WERI-Rb-1 (cell line): Measurements from ENCODE around the gene TLL1.

ENCODE experiments used
- DNase-seq: peaks from one replicate; pipeline ENCODE4 v3.0.0-alpha.2; 2020
- H3K27ac ChIP-seq: fragments of 250-450 bp; sonication (Bioruptor Pico); 2 replicates; pipeline ENCODE4 v1.5.1; 2020; ENCODE audit warnings: mild to moderate bottlenecking, moderate library complexity
- H3K27me3 ChIP-seq: fragments of 250-450 bp; sonication (Bioruptor Pico); 2 replicates; pipeline ENCODE4 v1.5.1; 2021; ENCODE audit warnings: mild to moderate bottlenecking, low read depth, moderate library complexity; ENCODE audit not compliant: insufficient read depth, severe bottlenecking
- H3K36me3 ChIP-seq: fragments of 250-450 bp; sonication (Bioruptor Pico); 2 replicates; pipeline ENCODE4 v1.5.1; 2020; ENCODE audit warnings: mild to moderate bottlenecking, moderate library complexity
- H3K4me3 ChIP-seq: 2 replicates; pipeline ENCODE4 v1.5.1; 2011; ENCODE audit warnings: low read depth, mild to moderate bottlenecking, control low read depth, low read length
- H3K9me3 ChIP-seq: fragments of 250-450 bp; sonication (Bioruptor Pico); 2 replicates; pipeline ENCODE4 v1.5.1; 2021; ENCODE audit warnings: mild to moderate bottlenecking, moderate library complexity; ENCODE audit not compliant: severe bottlenecking
- CTCF ChIP-seq: IDR thresholded peaks from 2 replicates; pipeline ENCODE4 v1.5.1; 2011; ENCODE audit warnings: low read depth, mild to moderate bottlenecking, control low read depth, inconsistent platforms, low read length

The TLL1 gene

DNA sequence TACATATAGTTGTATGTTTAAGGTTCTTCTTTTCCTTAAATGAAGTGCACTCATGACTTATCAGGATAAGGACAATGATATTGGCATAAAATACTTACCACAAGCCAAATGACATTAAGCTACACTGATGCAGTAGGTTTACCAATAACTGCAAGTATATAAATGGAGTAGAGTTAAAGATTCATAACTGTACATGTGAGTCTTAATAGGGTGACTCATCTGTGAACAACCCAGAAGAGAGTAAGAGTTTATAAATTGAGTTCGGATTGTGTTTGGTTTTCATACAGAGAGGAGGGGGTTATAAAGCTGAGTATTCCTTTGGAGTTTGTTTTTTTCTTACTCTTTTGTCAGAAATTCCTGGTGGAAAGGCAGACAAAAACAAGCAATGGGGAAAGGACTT lies 144.8 kb downstream of the TLL1 start:
- no peak overlapping the region for H3K27ac ChIP-seq
- no peaks in the 10 kb centered on the region for H3K36me3 ChIP-seq
- no peak overlapping the region for H3K4me3 ChIP-seq
- H3K9me3 ChIP-seq: no peaks in the 10 kb centered on the region
- TF ChIP-seq CTCF: no peak
- DNase-seq: no peak
- H3K27me3 ChIP-seq: no peaks in the 10 kb centered on the region

GRCh38 chr4:166019441-166020220 lies 146.6 kb downstream of the TLL1 start:
- H3K36me3 ChIP-seq: no peaks in the 10 kb centered on the region
- no peak overlapping the region for H3K4me3 ChIP-seq
- DNase-seq: no peak
- TF ChIP-seq CTCF: no peak
- no peak overlapping the region for H3K27ac ChIP-seq
- H3K9me3 ChIP-seq: no peaks in the 10 kb centered on the region
- H3K27me3 ChIP-seq: no peaks in the 10 kb centered on the region

DNA sequence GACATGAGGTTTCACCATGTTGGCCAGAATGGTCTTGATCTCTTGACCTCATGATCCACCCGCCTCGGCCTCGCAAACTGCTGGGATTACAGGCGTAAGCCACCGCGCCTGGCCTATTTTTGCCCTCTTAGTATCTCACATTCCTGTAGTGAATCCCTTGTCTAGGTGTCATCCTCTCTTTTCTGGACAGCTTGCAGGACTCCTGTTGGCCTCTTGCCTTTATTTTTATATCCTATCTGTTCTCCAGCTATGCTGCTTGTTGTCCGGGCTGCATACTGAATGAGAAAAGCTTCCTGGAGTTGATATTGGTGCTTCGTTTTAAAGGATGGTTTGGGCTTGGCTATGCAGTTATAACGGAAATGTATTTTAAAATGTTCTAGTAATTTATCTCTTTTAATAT lies 148.6 kb downstream of the TLL1 start:
- Histone ChIP-seq H3K27ac (no peak overlapping the region), H3K36me3 (no peaks in the 10 kb centered on the region), H3K4me3 (no peak overlapping the region), H3K9me3 (no peaks in the 10 kb centered on the region), H3K27me3 (no peaks in the 10 kb centered on the region)
- no peak for DNase-seq
- no peak for TF ChIP-seq CTCF

DNA sequence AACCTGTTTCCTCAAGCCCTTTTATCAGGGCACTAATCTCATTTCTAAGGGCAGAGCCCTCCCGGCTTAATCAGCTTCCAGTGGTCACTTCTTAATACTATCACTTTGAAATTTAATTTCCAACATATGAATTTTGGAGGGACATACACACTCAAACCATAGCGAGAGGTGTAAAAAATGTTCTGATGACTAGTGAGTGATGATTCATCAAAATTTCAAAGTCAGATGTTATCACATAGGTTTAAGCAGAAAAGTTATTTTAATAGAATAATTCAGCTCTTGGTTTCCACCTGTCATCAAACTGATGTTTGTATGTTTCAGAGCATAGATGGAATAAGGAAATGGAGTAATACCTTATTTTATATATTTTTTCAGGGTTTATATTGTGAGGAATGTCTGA lies 161.9 kb downstream of the TLL1 start:
- Histone ChIP-seq H3K9me3 (no peaks in the 10 kb centered on the region), H3K27me3 (no peaks in the 10 kb centered on the region), H3K4me3 (no peak overlapping the region), H3K36me3 (no peaks in the 10 kb centered on the region), H3K27ac (no peak overlapping the region)
- DNase-seq: no peak
- no peak for TF ChIP-seq CTCF

DNA sequence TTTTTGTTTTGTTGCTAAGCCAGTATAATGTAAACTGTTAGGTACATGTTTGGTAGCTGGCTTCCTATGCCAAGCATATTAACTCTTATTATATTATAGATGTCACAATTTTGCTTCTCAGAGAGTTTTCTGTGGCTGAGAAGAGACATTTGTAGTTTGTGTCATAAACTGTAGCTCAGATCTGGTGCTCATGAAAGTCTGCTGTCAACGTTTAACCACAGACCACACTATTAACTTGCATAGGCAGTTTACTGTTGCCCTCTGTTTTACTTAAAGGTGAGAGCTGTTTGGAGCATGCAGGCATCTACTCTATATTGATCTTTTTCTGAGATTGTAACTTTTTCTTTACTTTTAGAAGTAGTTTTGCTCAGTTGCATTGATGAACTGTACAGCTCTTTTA lies 166.8 kb downstream of the TLL1 start:
- Histone ChIP-seq H3K9me3 (no peaks in the 10 kb centered on the region), H3K27ac (no peak overlapping the region), H3K36me3 (no peaks in the 10 kb centered on the region), H3K27me3 (no peaks in the 10 kb centered on the region), H3K4me3 (no peak overlapping the region)
- DNase-seq: no peak
- no peak for TF ChIP-seq CTCF
